COLO668 (cell line): Measurements from ENCODE around the gene COL20A1.

Source experiments
- DNase-seq: peaks from one replicate; lab custom pipeline; 2025; ENCODE audit not compliant: unreplicated experiment; lab: John Stamatoyannopoulos, UW

Gene COL20A1

DNA sequence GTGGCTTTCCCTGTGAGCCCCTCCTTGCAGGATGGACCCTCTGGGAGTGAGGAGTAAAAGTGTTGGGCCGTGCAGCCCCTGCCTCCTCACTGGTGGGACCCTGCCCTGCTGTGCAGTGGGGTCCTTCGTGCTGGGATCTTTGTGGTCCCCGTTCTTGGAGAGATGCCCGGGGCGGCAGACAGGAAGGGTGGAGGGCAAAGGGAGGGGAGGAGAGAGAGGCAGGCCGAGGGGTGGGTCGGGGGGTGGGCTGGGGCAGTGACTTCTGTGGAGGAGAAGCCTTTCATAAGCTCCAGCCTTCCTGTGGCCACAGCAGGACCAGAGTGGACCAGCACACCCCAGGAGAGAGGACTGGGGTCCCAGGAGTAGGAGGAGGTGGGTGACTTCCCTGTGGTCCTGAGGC lies at the start of gene COL20A1:
COL20A1 (plus strand) TSS at position 283 of the 400 bp plus-strand sequence. CDS start 1,922 bp downstream, outside the sequence.
- DNase-seq = no peak

DNA sequence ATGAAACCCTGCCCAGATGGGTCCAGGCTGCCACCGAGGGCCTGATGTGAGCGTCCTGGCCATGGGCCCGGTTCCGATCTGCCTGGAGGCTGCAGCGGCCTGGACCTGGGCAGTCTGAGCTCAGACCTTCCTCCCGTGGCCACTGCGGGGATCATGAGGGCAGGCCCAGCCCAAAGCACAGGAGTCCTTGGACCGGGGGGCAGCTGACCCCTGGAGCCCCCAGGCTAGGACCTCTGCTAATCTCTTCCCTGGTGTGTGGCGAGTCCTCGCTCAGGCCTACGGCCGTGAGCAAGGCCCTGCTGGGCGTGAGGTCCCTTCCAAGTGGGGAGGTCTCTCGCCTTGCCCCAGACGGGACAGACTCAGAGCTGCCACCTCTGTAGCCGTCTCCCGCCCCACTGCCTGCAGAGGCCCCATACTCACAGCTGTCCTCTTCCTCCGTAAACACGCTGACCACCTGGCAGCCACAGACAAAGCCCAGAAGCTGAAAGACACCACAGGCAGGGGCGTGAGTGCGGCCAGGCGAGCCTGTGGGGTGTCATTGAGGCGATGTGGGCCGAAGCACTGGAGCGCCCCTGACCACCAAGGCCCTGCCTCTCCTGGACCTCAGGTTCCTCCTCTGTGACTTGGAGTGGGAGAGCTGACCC lies 49.3 kb upstream of the COL20A1 start:
- DNase-seq = no peak

DNA sequence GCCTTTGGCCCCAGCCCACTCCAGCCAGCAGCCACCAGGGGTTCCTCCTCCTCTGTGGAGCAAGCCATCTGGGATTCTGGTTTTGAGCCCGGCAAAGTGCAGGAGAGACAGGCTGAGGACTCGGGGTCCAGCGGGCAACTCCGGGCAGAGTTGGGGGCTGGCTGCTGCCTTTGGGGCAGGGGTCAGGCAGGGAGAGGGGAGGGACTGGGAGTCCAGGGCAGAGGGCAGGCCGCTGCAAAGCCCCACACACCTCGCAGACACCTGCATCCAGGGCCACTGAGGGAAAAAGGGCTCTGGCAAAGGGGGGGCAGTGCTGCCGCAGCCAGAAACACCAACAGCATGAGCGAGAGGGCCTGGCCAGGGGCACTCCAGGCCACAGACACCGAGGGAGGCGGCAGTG lies 48.5 kb upstream of the COL20A1 start:
- no peak for DNase-seq

DNA sequence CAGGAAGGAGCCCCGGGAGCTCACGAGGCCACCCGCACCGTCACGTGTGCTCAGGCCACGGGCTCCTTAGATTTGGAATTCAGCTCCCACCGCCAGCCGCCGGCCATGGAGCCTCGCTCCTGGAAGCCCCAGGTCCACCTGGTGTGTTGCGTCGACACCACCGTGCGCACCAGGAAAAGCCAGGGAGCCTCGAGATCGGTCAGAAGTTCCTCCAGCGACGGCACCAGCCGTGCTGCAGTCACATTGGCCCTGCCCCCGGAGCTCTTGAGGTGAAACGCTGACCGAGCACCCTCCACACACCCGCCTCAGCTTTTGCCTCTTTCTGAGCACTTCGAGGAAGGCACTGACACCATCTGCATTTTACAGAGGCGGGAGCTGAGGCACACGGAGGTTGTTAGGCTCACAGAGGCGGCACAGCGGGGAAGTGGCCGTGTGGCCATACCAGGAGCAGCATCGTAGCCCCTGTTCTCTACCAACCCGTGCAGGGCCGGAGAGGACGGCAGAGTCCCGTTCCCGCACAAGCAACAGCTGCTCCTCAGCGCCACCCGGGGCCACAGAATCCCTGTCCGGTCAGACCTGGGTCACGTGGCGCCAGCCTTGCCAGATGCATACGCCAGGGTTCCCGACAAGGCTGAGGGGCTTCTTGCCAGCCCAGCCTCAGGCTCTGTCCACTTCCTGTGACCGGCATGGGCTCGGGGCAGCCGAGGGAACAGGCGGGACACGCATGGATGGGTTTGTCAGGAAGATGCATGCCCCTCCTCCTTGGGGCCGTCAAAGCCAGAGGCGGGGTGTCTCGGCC lies 46.3 kb upstream of the COL20A1 start:
- peak; percentile 56 for DNase-seq

DNA sequence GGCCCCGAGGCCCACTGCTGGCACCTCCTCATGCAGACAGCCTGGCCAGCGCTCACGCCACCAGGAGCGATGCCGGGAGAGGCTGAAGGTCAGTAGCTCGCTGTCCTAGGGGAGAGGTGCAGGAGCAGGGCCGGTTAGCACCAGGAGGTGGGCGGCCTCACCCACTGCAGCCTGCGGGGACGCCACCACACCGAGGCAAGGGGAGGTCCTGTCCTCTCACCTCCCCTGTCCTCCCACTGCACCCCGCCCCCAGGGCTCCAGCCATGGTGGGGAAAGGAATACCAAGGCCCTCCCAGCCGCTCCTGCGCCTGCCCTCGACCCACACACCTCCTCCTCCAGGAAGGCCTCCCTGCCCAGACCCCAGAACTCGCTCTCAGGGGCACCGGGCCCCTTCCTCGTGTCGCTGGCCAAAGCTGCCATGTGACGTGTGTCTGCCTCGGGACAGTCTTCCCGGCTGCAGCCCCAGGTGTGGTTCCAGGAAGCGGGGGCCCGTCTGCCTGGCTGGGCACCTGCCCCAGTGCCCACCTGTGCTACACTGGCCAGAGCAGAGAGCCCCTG lies 45.2 kb upstream of the COL20A1 start:
- DNase-seq = no peak

DNA sequence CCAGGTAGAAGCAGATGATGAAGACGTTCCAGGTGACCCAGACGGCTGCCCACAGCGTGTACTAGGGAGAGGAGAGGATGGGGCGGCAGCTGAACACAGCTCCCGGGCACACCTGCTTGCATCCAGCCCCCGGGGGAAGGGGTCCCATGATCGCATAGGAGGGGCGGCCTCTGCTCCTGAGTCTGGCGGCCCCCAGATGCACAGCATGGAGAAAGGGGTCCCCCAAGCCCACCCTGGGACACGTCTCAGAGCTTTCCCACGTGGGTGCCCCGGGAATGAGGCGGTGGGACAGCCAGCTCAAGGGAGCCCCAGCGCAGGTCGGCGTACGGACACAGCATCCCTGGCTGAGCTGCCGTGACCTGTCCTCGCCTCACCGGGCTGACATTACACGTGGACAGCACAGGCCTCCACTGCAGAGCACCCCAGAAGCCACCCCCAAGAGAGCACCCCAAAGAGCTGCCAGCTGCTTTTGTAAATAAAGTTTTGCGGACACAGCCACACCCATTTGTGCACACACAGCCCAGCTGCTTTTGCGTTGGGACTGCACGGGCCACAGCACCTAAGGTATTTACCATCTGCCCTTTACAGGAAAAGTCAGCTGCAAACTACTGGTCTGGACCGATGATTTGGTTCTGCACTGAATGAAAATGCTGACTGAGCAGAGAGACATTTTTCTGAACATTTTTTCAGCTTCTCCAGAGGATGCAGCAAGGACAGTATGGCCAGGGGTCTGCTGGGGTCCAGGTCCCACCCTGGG lies 44.0 kb upstream of the COL20A1 start:
- DNase-seq = peak; percentile 48

DNA sequence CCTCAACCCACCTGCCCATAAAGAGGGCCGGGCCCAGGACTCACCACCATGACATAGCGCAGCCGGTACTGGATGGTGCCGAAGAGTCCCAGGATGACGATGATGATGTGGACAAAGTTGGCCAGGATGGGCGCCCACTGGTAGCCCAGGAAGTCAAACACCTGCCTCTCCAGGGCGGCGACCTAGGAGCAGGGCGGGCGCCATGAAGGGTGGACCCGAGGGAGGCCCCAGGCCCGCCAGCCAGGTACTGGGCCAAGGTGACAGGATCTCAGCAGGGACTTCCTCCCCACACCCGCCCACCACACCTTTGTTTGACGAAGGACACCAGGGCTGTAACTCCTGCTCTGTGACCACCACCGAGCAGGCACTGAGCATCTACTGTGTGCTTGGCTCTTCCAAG lies 43.1 kb upstream of the COL20A1 start:
- DNase-seq = no peak

DNA sequence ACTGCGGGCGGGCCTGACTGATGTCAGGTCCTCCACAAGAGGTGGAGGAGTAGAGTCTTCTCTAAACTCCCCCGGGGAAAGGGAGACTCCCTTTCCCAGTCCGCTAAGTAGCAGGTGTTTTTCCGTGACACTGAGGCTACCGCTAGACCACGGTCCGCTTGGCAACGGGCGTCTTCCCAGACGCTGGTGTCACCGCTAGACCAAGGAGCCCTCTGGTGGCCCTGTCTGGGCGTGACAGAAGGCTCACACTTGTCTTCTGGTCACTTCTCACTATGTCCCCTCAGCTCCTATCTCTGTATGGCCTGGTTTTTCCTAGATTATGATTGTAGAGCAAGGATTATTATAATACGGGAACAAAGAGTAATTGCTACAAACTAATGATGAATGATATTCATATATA lies 41.6 kb upstream of the COL20A1 start:
- DNase-seq = peak; percentile 23

DNA sequence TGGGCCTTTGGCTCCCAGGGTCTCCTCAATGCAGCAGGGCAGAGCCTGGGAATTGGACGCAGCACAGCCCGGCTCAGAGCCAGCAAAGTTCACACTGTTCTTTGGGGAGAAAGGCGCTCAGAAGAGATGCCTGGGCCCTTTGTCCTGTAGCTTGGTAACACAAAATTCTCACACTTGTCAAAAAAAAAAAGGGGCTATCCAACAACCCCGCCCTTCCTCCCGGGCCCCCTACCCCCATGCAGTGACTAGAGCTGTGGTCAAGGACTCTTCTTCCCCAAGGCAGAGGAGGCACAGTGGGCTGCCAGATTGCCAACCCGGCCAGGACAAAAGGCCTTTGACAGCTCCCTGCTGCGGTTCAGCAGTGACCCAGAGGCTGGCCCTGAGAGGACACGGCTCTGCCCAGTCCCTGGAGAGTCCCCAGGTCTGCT lies 40.7 kb upstream of the COL20A1 start:
- DNase-seq = no peak

DNA sequence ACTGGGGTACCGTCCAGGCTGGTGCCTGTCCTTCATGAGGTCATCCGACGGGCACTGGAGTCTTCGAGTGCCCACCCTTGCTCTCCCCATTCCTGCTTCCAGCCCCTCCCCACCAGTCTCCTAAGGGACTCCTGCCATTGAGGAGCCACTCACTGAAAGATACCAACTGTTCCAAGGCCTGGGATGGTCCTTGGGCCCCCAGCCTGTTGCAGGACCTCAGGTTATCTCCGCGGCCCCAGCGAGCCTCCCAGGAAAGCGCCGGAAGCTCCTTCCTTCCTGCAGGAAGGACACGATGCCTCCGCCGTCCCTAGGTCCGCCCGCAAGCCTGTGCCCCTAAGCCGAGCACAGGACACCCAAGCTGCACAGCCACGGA lies 39.9 kb upstream of the COL20A1 start:
- no peak for DNase-seq

DNA sequence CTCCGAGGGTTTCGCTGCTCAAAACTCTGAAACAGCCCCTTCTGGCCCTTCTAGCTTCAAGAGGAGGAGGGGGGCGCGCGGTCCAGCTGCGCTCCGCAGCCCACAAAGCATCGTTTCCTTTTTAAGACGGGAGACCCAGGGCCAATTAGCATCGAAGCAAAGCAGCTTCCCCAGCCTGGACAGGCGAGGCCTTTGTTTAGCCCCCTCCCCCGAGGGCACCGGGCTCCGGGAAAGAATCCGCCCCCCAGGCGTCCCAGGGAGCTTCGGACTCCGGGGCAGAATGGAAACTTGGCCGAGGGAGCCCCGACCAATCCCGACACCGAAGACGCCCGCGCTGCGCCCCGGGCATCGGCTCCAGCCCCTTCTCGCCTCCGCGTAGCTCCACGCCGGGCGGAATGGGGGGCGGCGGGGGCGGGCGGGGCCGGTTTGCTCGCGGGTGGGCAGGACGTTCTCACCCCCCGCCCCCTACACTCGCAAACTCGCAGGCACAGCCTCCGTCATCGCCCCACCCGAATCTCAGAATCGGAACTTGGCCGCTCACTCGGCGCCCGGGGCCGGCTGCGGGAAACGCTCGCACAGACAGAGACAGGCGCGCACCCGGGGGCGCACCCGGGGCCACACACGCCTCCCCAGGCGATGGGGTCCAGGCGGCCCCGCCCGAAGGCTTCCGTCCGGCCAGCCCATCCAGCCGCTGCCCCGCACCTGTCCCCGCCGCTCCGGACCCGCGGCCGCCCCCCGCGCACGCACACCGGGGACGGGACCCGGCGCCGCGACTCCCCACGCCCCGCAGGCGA lies 39.4 kb upstream of the COL20A1 start:
- DNase-seq = no peak

DNA sequence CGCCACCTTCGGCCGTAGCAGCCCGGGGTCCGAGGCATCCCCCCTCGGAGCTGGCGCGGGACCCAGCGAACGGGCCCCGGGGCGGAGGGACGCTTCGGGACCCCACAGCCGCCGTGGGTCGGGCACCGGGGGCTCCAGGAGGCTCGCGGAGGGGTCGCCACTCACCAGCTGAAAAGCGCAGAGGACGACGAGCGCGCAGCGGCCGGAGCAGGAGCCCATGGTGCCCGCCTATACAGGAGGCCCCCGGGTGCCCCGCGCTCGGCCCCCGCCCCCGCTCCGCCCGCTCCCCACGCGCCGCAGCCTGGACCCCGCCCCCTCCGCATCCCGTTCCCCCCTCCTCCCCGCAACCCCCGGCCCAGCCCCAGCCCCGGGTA lies 38.8 kb upstream of the COL20A1 start, which contains the start of gene NKAIN4:
NKAIN4 (minus strand) TSS at position 232 of the 374 bp plus-strand sequence; CDS start at position 219, 13 bp downstream.
- no peak for DNase-seq

DNA sequence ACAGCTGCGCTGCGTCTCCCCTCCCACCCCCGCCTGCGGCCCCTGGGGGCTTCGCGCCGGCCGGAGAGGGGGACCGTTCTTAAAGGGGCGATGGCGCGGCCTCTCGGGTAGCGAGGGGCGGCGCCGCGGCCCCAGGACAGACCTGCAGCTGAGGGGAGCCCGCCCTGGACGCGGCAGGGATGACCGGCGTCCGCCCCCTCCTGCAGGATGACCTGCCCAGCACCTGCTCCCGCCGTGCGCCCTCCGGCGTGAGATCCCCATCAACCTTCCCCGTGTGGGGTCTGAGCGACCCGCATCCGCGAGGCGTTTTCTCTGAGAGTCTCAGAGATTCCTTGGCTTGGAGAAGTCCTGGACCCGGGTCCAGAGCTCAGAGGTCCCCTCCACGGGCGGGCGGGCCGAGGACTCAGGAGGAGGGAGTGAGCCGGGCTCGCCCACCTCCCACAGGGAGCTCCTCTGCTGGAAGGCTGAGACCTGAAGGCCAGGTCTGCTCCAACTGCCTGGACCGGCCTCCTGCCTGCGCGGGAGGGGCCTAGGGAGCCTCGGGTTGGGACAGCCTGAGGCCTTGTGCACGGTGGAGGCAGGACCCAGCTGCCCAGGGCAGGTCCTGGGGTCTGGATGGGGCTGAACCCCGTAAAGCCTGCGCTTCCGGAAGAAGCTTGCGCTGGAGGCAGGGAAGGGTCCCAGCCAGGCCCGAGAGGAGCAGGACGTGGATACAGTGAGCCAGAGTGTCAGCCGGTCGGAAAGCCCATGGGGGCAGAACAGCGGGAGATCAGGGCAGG lies 38.2 kb upstream of the COL20A1 start:
- DNase-seq = peak; percentile 25

DNA sequence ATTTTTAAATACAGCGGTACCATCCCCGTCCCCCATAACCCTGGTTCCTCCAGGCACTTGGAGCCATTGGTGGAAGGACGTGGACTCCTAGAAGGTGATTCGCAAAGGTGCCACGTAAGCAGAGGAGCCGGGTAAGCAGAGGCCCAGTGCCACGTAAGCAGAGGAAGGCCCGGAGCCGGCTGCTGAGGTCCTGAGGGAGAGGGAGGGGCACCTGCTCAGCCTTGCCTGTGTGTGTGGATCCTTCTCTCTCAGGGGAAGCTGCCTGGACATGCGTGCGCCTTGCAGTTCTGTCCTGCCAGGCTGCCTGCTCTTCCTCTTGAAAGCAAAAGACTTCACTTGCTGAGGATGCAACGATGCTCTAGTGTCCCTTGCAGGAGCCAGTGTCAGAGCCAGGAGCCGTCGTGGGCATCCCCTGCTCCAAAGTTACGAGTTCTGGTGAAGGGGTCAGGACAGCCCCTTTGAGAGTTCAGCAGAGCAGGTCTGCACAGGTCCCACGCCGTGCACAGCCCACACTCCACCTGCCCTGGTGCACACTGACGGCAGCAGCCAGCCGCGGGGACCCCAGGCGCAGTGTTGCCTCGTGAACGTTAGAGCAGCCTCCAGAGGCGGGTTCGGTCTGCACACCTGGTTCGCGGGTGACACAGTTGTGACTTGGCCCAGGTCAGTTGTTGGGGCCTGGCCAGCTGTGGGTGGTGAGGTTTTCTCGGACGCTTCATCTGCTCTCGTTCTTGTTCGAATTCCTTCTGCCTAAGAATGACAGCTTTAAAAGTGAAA lies 36.9 kb upstream of the COL20A1 start:
- DNase-seq = peak; percentile 13

DNA sequence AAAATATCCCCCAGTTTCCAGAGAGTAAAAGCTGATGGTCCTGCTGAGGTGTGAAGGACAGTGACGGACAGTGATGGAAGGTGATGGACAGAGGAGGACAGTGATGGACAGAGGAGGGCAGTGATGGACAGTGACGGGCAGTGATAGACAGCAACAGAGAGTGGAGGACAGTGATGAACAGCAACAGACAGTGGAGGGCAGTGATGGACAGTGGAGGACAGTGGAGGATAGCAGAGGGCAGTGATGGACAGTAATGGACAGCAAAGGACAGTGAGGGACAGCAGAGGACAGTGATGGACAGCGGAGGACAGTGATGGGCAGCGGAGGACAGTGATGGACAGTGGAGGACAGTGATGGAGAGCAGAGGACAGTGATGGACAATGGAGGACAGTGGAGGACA lies 36.0 kb upstream of the COL20A1 start:
- no peak for DNase-seq

DNA sequence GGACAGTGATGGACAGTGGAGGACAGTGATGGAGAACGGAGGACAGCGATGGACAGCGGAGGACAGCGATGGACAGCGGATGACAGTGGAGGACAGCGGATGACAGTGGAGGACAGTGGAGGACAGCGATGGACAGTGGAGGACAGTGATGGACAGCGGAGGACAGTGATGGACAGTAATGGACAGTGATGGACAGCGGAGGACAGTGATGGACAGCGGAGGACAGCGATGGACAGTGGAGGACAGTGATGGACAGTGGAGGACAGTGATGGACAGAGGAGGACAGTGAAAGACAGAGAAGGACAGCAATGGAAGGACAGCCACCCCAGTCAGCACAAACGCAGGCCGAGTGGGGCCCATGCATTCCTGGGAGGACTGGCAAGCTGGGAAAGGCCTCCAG lies 35.4 kb upstream of the COL20A1 start:
- no peak for DNase-seq

DNA sequence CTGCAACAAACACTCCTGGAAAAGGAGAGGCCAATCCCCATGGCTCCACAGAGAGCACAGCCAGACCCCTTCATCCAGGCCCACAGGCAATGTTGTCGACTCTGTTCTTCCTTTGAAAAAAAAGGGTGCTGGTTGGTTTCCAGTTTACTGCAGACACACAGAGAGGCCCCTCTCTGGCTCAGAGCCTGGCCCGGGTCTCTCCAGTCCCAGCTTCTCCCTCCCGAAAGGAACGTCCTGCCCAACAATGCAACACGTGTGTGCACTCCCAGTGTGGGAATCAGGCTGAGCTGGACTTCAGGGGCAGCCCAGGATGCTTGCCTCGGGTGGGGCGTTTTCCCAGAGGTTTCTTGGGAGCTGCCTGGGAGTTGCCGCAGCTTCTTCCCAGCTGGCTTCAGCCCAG lies 34.2 kb upstream of the COL20A1 start:
- DNase-seq = no peak

DNA sequence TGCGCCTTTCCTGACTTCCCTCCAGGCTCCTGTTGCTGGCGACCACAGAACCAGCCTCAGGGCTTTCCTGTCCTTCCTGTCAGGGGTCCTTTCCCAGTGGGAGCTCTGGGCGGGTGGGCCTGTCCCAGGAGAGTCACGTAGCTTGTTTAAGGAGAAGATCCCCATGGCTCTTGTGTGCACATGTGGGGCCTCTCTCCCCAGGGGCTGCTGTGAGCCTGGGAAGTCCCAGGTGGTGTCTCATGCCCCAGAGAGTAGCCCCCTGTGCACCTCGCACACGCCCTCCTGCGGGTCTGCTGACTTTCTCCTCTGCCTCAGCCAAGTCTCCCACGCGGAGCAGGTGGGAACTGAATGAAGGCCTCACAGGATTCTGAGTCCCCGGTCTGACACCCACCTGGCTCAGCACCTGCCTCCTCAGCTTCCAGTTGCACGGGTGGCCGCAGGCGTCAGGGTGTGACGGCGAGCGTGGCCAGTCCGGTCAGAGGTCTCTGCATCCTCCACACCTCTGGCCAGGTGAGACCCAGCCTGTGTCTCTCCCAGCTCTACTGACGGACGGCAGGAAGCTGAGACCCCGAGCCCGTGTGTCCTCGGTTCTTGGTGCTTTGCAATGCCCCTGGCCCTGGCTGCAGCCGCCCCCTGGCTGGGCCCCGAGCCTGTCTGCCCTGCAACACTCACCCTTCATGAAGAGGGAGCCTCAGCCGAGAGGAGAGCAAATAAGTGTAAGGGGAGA lies 33.1 kb upstream of the COL20A1 start:
- DNase-seq = peak; percentile 28

DNA sequence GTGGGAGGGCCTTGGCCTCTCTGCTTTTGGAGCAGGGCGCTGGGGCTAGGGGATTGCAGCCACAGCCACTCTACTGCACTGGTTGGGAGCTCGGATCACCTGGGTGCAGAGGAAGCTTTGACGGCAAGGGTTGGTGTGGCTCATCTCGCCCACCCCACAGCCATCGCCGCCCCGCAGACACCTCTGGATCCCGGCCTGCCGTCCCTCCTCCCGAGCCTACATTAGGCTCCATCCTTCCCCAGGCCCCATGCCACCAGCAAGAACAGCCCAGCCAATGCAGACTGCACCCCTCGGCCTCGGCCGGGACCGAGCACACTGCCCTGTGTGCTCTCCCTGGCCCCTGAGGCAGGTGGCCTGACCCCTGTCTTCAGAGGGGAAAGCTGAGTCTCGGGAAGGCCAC lies 32.5 kb upstream of the COL20A1 start:
- DNase-seq = no peak
